Measurements from ENCODE around the gene RALBP1.

- TF ChIP-seq CTCF (optimal IDR thresholded peaks at IDR 0.05 in 1 of 3, IDR thresholded peaks at IDR 0.05 in 1 of 3, conservative IDR thresholded peaks at IDR 0.05 in 1 of 3; ENCODE audit: extremely low read depth in 1 of 3, insufficient read depth in 2 of 3, low read length in 3 of 3): no peak
- TF ChIP-seq EZH2 (IDR thresholded peaks at IDR 0.05; ENCODE audit: low read length): no peak
Observed at GRCh38 chr18:9526458-9526857, 51.1 kb downstream of the RALBP1 start.
